HG03095 (cell line): ENCODE measurements around the gene RAE1.

Experiments used
- ATAC-seq: cut with Tn5 transposase; IDR thresholded peaks from one replicate; pipeline ENCODE4 v1.9.1; 2021; ENCODE audit warnings: moderate library complexity; ENCODE audit not compliant: unreplicated experiment

Gene RAE1

GRCh38 chr20:57371363-57371762 is 20.3 kb downstream of the RAE1 start:
- ATAC-seq, result no peak

- no peak for ATAC-seq
Measured at GRCh38 chr20:57372157-57372556, 21.1 kb downstream of the RAE1 start.

GRCh38 chr20:57372581-57373350 is 21.7 kb downstream of the RAE1 start:
- ATAC-seq, result no peak

GRCh38 chr20:57374343-57374930 is 23.4 kb downstream of the RAE1 start:
- ATAC-seq, result no peak

- ATAC-seq, result no peak
Measured at GRCh38 chr20:57374931-57375651, 24.0 kb downstream of the RAE1 start.

- no peak for ATAC-seq
Measured at GRCh38 chr20:57375652-57376230, 24.7 kb downstream of the RAE1 start.

GRCh38 chr20:57377350-57377749 is 26.3 kb downstream of the RAE1 start:
- no peak for ATAC-seq

- ATAC-seq, result no peak
Measured at GRCh38 chr20:57378107-57378506, 27.1 kb downstream of the RAE1 start.

- ATAC-seq, result no peak
Measured at GRCh38 chr20:57378646-57379262, 27.7 kb downstream of the RAE1 start.

- ATAC-seq, result no peak
Measured at GRCh38 chr20:57379263-57379647, 28.2 kb downstream of the RAE1 start.

GRCh38 chr20:57380081-57380750 is 29.2 kb downstream of the RAE1 start:
- ATAC-seq, result no peak

GRCh38 chr20:57381596-57382503 is 30.8 kb downstream of the RAE1 start:
- no peak for ATAC-seq

GRCh38 chr20:57382516-57382915 is 31.5 kb downstream of the RAE1 start:
- no peak for ATAC-seq

- ATAC-seq, result no peak
Measured at GRCh38 chr20:57383447-57384347, 32.6 kb downstream of the RAE1 start.

GRCh38 chr20:57384486-57384885 is 33.4 kb downstream of the RAE1 start:
- no peak for ATAC-seq

- ATAC-seq, result no peak
Measured at GRCh38 chr20:57384953-57385761, 34.1 kb downstream of the RAE1 start.

GRCh38 chr20:57385940-57386339 is 34.9 kb downstream of the RAE1 start:
- no peak for ATAC-seq

- ATAC-seq, result no peak
Measured at GRCh38 chr20:57386762-57387161, 35.7 kb downstream of the RAE1 start.
